D721Med (cell line): ENCODE results near the gene EMILIN1.
"Not testable (repeated sequence)": the region's sequence is repeated elsewhere in the genome, so short reads cannot be mapped to it uniquely, and the experiment has no call there.

Experiments
- DNase-seq: peaks from one replicate; pipeline ENCODE4 v3.0.0; 2011; ENCODE audit warnings: low spot score; ENCODE audit not compliant: insufficient read length
- FAIRE-seq: peaks from 2 replicates; lab custom pipeline; 2011; peaks lifted over from hg19 to GRCh38; lab: Jason Lieb, UNC
- TF ChIP-seq, protein P1 (sequence below): IDR thresholded peaks from 2 replicates; pipeline ENCODE4 v1.5.1; 2012; ENCODE audit warnings: mild to moderate bottlenecking, control low read depth; ENCODE audit not compliant: insufficient read depth; ENCODE audit errors: missing control alignments

Gene EMILIN1

DNA sequence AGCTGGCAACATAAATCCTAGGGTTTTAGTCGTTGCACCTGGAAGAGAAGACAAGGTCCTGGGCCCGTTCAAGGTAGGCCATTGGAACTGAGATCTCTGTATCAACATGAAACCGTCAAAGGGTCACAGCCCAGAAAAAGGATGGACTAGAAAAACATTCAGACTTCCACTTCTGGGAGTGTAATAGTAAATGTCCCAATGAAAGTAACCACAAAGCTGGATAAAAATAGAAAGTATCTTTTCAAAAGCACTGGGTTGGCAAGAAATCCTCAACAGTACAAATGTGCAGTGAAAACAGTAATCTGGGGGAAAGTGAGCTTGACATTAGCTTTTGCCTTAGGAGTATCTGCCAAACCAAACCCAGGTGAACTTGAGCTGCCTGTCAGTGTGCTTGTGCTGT lies 27.6 kb downstream of the EMILIN1 start:
- DNase-seq = no peak
- TF ChIP-seq, protein P1, sequence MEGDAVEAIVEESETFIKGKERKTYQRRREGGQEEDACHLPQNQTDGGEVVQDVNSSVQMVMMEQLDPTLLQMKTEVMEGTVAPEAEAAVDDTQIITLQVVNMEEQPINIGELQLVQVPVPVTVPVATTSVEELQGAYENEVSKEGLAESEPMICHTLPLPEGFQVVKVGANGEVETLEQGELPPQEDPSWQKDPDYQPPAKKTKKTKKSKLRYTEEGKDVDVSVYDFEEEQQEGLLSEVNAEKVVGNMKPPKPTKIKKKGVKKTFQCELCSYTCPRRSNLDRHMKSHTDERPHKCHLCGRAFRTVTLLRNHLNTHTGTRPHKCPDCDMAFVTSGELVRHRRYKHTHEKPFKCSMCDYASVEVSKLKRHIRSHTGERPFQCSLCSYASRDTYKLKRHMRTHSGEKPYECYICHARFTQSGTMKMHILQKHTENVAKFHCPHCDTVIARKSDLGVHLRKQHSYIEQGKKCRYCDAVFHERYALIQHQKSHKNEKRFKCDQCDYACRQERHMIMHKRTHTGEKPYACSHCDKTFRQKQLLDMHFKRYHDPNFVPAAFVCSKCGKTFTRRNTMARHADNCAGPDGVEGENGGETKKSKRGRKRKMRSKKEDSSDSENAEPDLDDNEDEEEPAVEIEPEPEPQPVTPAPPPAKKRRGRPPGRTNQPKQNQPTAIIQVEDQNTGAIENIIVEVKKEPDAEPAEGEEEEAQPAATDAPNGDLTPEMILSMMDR = no peak
- FAIRE-seq = no peak

DNA sequence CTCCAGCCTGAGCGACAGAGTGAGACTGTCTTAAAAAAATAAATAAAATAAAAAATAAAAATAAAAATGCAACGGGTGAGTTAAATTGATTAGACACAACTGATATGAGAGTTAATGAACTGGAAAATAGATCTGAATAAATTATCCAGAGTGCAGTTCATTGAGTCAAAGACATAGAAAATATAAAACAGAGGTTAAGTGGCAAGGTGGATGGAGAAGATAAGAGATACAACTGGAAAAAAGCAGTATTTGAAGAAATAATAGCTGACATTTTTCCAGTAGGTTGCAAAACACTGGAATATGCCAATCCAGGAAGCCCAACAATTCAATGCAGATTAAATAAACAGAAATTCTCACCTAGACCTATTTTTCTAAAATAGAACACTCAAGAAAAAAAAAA lies 29.8 kb downstream of the EMILIN1 start:
- FAIRE-seq = no peak
- TF ChIP-seq, protein P1 = no peak

DNA sequence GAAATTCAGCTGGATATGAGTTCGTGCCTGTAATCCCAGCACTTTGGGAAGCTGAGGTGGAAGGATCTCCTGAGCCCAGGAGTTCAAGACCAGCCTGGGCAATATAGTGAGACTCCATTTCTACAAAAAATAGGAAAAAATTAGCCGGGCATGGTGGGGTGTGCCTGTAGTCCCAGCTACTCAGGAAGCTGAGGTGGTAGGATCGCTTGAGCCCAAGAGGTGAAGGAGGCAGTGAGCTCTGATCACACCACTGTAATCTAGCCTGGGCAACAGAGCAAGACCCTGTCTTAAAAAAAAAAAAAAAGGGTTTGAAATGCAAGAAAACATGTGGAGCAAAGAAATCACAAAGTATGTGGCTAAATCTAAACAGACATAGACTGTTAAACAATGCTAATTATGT lies 30.7 kb downstream of the EMILIN1 start:
- DNase-seq (no peak), FAIRE-seq (no peak)
- TF ChIP-seq, protein P1 = no peak

More for the DNA sequence above, 29.8 kb downstream of the EMILIN1 start:
- DNase-seq = no peak

DNA sequence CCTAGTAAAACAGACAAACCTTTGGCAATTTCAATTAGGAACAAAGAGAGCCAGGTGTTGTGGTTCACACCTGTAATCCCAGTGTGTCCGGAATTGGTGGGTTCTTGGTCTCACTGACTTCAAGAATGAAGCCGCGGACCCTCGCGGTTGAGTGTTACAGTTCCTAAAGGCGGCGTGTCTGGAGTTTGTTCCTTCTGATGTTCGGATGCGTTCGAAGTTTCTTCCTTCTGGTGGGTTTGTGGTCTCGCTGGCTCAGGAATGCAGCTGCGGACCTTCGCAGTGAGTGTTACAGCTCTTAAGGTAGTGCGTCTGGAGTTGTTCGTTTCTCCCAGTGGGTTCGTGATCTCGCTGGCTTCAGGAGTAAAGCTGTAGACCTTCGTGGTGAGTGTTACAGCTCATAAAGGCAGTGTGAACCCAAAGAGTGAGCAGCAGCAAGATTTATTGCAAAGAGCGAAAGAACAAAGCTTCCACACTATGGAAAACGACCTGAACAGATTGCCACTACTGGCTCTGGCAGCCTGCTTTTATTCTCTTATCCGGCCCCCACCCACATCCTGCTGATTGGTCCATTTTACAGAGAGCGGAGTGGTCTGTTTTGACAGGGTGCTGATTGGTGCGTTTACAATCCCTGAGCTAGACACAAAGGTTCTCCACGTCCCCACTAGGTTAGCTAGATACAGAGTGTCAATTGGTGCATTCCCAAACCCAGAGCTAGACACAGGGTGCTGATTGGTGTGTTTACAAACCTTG lies 32.4 kb downstream of the EMILIN1 start:
- not testable (repeated sequence) for DNase-seq, FAIRE-seq

DNA sequence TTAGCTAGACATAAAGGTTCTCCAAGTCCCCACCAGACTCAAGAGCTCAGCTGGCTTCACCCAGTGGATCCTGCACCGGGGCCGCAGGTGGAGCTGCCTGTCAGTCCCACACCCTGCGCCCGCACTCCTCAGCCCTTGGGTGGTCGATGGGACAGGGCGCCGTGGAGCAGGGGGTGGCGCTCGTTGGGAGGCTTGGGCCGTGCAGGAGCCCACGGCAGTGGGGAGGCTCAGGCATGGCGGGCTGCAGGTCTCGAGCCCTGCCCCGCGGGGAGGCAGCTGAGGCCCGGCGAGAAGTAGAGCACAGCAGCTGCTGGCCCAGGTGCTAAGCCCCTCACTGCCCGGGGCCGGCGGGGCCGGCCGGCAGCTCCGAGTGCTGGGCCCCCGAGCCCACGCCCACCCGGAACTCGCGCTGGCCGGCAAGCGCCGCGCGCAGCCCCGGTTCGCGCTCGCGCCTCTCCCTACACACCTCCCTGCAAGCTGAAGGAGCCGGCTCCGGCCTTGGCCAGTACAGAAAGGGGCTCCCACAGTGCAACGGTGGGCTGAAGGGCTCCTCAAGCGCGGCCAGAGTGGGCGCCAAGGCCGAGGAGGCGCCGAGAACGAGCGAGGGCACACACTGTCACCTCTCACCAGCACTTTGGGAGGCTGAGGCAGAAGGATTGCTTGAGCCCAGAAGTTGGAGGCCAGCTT lies 33.1 kb downstream of the EMILIN1 start:
- not testable (repeated sequence) for DNase-seq, FAIRE-seq

DNA sequence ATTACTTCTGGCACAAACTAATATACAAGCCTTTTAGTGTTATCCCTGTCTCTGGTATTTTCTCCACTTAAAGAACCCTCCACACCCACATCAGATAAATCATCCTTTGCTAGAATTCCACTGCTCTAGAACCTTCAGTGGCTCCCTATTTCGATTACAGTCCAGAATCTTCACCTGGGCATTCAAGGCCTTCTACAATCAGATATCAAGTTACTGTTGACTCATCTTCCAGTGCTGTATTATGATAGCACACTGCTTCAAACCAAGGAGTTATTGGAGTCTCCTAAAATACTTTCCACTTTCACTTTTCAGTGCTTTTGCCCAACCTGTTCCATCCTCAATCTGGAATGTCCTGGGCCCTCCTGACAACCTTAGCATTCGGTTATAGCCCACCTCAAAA lies 37.1 kb downstream of the EMILIN1 start:
- no peak for DNase-seq
- no peak for FAIRE-seq
- TF ChIP-seq, protein P1 = no peak

DNA sequence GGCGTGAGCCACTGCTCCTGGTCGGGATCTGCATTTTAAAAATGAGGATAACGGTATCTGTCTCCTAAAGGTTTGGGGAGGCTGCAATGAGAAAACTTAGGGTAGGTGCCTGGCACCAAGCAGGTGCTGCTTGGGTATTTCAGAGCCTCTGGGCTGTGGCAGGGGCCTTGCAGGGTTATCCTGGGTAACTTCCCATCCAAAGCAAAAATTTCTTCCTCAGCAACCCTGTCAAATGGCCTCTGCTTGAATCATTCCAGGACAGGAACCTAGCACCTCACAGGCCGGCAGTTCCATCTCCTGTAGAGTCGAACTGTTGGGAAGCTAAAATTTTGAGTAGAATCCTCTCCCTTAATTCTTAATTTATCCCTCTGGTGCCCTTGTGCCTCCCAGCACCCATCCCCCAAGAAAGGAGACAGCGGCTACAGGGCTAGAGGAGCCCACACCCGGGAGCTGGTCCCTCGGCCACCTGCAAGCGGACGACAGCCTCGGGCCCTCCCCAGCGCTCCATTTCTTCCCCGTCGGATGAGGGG lies 39.6 kb downstream of the EMILIN1 start:
- DNase-seq (no peak), FAIRE-seq (no peak)
- TF ChIP-seq, protein P1 = no peak

DNA sequence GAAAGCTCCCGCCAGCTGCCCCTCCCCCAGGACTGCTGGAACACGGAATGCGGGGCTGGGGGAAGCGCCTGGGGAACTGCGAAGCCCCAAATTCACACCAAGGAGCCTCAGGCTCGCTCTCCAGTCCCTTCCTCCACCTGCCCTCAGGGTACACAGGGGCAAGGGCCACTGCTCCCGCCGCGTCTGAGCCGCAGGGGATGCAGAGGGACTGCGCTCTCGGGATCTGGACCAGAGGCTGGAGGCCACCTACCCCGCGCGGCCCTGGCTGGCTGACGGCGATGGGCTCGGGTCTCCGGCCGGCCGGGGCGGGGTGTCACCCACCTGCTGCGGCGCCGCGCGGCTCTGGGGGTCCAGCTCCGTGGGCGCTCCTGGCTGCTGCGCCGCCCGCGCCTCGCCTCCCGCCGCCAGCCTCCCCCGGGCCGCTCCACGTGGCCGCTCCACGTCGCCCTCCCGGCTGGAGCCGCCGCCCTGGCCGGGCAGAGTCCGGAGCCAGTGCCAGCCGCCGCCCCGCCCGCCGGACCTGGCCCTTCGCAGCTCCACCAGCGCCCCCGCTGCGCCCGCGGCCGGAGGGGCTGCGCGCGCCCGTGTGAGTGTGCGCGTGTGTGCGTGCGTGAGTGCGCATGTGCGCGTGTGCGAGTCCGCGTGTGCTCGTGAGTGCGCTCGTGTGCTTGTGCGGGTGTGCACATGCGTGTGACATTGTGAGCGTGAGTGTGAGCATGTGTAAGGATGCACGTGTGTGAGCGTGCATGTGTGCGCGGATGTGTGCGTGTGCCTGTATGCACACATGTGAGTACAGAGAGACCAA lies 40.3 kb downstream of the EMILIN1 start, which contains the start of gene CGREF1:
TSS of gene CGREF1 (minus strand) at position 604 of the 805 bp plus-strand sequence. CDS start 14,762 bp downstream, outside the sequence.
- TF ChIP-seq, protein P1 = no peak
- DNase-seq (no peak), FAIRE-seq (no peak)

DNA sequence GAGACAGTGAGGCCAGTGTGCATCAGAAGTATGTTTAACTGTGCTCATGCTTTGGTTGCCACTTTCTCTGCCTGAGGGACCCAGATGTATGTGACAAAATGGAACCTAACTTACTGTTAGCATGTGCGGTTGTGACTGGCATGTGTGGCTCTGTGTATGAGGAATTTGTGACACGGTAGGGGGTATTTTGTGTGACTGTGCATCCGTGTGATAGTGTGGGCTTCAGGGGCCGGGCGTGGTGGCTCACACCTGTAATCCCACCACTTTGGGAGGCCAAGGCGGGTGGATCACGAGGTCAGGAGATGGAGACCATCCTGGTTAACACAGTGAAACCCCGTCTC lies 40.9 kb downstream of the EMILIN1 start:
- not testable (repeated sequence) for FAIRE-seq

More for the DNA sequence above, 40.9 kb downstream of the EMILIN1 start:
- DNase-seq = not testable (repeated sequence)
